Astrocyte of the spinal cord (primary cell): Measurements from ENCODE around the gene EEIG1.
A peak's percentile ranks its signal among the peaks of the same experiment; 100 is the strongest.

Source experiments
- DNase-seq: peaks from one replicate; pipeline ENCODE4 v3.0.0; 2011; ENCODE audit warnings: low read depth, low spot score
- H3K4me3 ChIP-seq: 2 replicates; pipeline ENCODE4 v1.5.1; 2011; ENCODE audit warnings: low read depth, mild to moderate bottlenecking, low read length, moderate library complexity
- in situ Hi-C: cut with HindIII; loops from 2 replicates; pipeline ENCODE4 v1.10.0; 2017; ENCODE audit warnings: low sequenced_read_pairs
- TF ChIP-seq, protein P1 (sequence below): IDR thresholded peaks from 2 replicates; pipeline ENCODE4 v1.5.1; 2012; ENCODE audit warnings: low read depth, mild to moderate bottlenecking, low read length, inconsistent platforms

Gene EEIG1

DNA sequence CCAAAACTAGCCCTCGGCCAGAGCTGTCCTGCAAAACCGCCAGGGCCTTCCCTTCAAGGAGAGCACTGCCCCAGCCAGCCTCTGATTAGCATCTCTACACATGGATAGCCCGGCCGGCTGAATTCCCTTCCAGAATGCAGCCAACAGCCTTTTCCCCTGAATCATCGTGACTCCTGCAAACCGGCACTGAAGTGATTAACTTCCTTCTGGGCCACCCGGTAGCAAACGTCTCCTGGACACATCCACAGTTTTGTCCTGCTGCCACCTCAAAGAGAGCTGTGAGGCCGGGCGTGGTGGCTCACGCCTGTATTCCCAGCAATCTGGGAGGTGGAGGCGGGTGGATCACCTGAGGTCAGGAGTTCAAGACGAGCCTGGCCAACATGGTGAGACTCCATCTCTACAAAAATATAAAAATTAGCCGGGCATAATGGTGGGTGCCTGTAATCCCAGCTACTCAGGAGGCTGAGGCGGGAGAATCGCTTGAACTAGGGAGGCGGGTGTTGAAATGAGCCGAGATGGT lies 21.1 kb upstream of the EEIG1 start:
- TF ChIP-seq, protein P1, sequence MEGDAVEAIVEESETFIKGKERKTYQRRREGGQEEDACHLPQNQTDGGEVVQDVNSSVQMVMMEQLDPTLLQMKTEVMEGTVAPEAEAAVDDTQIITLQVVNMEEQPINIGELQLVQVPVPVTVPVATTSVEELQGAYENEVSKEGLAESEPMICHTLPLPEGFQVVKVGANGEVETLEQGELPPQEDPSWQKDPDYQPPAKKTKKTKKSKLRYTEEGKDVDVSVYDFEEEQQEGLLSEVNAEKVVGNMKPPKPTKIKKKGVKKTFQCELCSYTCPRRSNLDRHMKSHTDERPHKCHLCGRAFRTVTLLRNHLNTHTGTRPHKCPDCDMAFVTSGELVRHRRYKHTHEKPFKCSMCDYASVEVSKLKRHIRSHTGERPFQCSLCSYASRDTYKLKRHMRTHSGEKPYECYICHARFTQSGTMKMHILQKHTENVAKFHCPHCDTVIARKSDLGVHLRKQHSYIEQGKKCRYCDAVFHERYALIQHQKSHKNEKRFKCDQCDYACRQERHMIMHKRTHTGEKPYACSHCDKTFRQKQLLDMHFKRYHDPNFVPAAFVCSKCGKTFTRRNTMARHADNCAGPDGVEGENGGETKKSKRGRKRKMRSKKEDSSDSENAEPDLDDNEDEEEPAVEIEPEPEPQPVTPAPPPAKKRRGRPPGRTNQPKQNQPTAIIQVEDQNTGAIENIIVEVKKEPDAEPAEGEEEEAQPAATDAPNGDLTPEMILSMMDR, result no peak
- peak; percentile 77 for DNase-seq
- no peak overlapping the region for H3K4me3 ChIP-seq
- in situ Hi-C loops, result no loop called here

DNA sequence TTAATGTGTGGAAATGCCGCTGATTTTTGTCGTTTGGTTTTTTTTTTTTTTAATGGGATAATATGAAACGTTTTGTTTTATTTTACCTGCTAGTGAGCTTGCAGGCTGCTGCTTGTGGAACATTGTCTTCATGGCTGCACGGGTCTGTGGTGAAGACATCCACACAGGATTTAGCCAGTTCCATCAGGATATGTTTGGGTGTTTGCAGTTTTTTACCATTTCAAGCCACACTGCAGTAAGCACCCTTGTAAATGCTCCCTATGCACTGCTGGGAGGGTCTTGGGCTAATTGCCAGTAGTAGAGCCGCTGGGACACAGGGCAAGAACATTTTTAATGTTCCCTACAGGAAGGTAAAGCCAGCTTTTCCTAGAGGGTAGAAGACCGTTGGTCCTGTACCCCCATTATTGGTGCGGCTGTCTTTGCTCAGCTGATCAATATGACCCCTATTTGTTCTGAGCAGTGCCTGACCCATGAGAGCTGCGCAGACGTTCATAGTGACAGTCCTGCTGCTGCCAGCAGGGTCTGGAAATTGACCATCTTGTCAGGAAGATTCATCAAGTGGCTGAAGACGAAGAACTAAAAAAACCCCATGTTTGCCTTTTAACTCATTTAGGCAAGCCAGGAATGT lies 20.5 kb upstream of the EEIG1 start:
- H3K4me3 ChIP-seq, result no peak overlapping the region
- DNase-seq, result no peak
- in situ Hi-C loops, result no loop called here
- TF ChIP-seq, protein P1, result no peak

DNA sequence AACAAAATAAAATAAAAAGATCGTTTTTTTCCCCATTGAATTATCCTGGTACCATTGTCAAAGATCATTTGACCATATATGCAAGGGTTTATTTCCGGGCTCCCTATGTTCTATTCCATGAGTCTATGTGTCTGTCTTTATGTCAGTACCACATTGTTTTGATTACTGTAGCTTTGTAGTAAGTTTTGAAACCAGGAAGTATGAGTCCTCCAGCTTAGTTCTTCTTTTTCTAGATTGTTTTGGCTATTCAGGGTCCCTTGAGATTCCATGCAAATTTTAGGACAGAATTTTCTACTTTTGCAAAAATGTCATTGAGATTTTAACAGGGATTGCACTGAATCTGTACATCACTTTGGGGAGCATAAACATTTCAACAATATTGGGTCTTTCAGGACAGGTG lies 18.7 kb upstream of the EEIG1 start:
- TF ChIP-seq, protein P1, result no peak
- no peak for DNase-seq
- H3K4me3 ChIP-seq, result no peak overlapping the region
- in situ Hi-C loops, result no loop called here

DNA sequence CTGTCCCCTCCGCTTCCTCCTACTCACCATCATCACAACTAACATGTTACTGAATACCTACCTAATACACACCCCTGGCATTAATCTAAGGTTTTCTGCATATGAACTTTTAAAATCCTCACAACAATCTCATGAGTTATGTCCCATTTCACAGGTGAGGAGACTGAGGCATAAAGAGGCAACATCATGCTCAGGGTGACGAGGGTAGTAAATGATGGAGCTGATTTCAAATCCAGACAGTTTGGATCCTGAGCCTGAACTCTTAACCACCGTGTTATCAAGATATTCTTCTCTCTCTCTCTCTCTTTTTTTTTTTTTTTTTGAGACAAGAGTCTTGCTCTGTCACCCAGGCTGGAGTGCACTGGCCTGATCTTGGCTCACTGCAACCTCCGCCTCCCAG lies 12.9 kb upstream of the EEIG1 start:
- DNase-seq, result no peak
- in situ Hi-C loops, result no loop called here
- H3K4me3 ChIP-seq, result no peak overlapping the region
- TF ChIP-seq, protein P1, result no peak

DNA sequence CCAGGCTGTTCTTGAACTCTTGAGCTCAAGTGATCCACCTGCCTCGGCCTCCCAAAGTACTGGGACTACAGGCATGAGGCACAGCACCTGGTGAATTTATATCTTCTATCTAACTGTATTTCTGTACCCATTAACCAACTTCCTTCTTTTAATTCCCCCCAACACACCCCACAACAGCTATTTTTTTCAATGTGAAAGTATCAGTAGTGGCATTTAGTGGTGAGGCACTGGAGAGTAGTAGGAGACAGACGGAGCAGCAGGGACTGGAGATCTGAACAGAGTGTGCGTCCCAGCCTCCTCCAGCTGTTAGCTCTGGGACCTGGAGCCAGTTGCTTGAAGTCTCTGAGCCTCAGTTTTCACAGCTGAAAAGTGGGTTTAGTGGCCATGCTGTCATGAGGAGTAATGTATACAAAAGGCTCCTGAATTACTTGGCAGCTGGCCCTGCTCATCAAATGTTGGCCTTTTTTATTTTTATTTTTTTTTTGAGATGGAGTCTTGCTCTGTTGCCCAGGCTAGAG lies 11.0 kb upstream of the EEIG1 start:
- in situ Hi-C loops, result no loop called here
- no peak for DNase-seq
- H3K4me3 ChIP-seq, result no peak overlapping the region
- TF ChIP-seq, protein P1, result no peak

DNA sequence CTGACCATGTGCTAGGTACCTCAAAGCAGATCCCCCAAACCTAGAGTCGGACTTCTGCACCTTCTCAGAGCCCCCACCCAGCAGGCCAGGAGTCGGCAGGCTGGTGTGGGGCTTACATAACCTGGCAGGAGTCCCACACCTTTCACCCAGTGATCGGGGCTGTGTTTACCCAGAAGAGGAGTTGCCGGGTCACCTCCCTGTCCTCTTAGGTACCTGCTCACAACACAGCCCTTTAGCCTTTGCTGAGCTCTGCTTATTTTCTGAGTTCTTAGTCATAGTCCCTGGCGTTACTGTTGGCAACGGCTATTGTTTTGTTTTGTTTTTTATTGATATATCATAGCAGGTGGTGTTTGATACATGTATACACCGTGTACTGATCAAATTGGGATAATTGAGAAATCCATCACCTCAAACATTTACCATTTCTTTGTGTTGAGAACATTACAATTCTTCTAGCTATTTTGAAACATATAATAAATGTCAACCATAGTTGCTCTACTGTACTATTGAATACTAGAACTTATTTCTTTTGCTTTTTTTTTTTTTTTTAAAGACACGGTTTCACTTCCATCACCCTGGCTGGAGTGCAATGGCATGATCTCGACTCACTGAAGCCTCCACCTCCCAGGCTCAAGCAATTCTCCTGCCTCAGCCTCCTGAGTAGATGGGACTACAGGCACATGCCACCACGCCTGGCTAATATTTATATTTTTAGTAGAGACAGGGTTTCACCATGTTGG lies 10.4 kb upstream of the EEIG1 start:
- no peak overlapping the region for H3K4me3 ChIP-seq
- DNase-seq, result no peak
- TF ChIP-seq, protein P1, result no peak
- in situ Hi-C loops, result no loop called here
